Lower lobe of right lung (tissue), 2 donors: Measurements from ENCODE around the gene TBC1D8. TPM values are rescaled to one million over a fixed set of nuclear protein-coding genes. Genes with fewer than 3 reads are reported as not detected.
A peak's percentile ranks its signal among the peaks of the same experiment; 100 is the strongest.

Experiments
- ATAC-seq, 2 donors: fragments of 200-7000 bp; cut with Tn5 transposase; one replicate each; pipeline ENCODE4 v1.9.1; 2020 to 2022; ENCODE audit warnings: mild to moderate bottlenecking in 2 of 2, moderate library complexity in 2 of 2
- DNase-seq: peaks from one replicate; pipeline ENCODE4 v3.0.0-alpha.2; 2020
- H3K27ac ChIP-seq: fragments of 200-600 bp; one replicate; pipeline ENCODE4 v1.8.0; 2022
- H3K27me3 ChIP-seq: fragments of 200-600 bp; one replicate; pipeline ENCODE4 v1.8.0; 2022; ENCODE audit warnings: low read depth
- H3K36me3 ChIP-seq: fragments of 200-600 bp; one replicate; pipeline ENCODE4 v1.8.0; 2022; ENCODE audit warnings: mild to moderate bottlenecking
- H3K4me1 ChIP-seq: fragments of 200-600 bp; one replicate; pipeline ENCODE4 v1.8.0; 2022
- H3K4me3 ChIP-seq: fragments of 200-600 bp; one replicate; pipeline ENCODE4 v1.8.0; 2022; ENCODE audit warnings: mild to moderate bottlenecking
- H3K9me3 ChIP-seq: fragments of 200-600 bp; one replicate; pipeline ENCODE4 v1.8.0; 2022
- CTCF ChIP-seq: fragments of 200-600 bp; IDR thresholded peaks from one replicate; pipeline ENCODE4 v1.8.0; 2022; ENCODE audit warnings: antibody characterized with exemption, mild to moderate bottlenecking
- intact Hi-C: fragments of 100-400 bp; cut with DNase I; formaldehyde crosslinking; loops from one replicate; pipeline ENCODE4 v1.11.0; 2022
- total RNA-seq: library from RNA; stranded (reverse); fragmentation: NEBNext Ultra II Directional; extraction: Animal tissue kit (Norgen Biotek cat#: 25700); gene quantifications from one replicate; pipeline ENCODE4 v1.2.1, GENCODE V29; 2021
- donor health status: DM: no; HTN: yes; CAD: no; lungs with severe emphysema.

The TBC1D8 gene
- total RNA-seq, 1 donor from 2014 or later = 30.2 TPM

GRCh38 chr2:101185656-101186055 lies 34.5 kb upstream of the TBC1D8 start:
- intact Hi-C loops = no loop called here
- no peaks in the 10 kb centered on the region for H3K4me1 ChIP-seq
- no peak for DNase-seq
- H3K27me3 ChIP-seq = no peaks in the 10 kb centered on the region
- H3K27ac ChIP-seq = no peak overlapping the region
- H3K9me3 ChIP-seq = no peaks in the 10 kb centered on the region
- H3K36me3 ChIP-seq = no peaks in the 10 kb centered on the region
- H3K4me3 ChIP-seq = no peak overlapping the region
- no peak for TF ChIP-seq CTCF
- ATAC-seq = no peak

- DNase-seq = no peak
- Histone ChIP-seq H3K4me1 (no peaks in the 10 kb centered on the region), H3K9me3 (no peaks in the 10 kb centered on the region), H3K36me3 (no peaks in the 10 kb centered on the region), H3K27ac (no peak overlapping the region), H3K4me3 (no peak overlapping the region), H3K27me3 (no peaks in the 10 kb centered on the region)
- no peak for TF ChIP-seq CTCF
- ATAC-seq = no peak
- intact Hi-C loops = no loop called here
Observed at GRCh38 chr2:101185085-101185484, 33.9 kb upstream of the TBC1D8 start.

- no peak for DNase-seq
- TF ChIP-seq CTCF = no peak
- intact Hi-C loops = no loop called here
- Histone ChIP-seq H3K9me3 (no peaks in the 10 kb centered on the region), H3K27me3 (no peaks in the 10 kb centered on the region), H3K4me1 (peaks cover 10% of the 10 kb centered on the region), H3K36me3 (no peaks in the 10 kb centered on the region), H3K4me3 (no peak overlapping the region), H3K27ac (no peak overlapping the region)
- ATAC-seq = peak; percentile 86 to 96
Observed at GRCh38 chr2:101179982-101180381, 28.8 kb upstream of the TBC1D8 start.

- ATAC-seq (no peak), DNase-seq (no peak)
- intact Hi-C loops = no loop called here
- TF ChIP-seq CTCF = no peak
- Histone ChIP-seq H3K27ac (no peak overlapping the region), H3K4me3 (no peak overlapping the region), H3K27me3 (no peaks in the 10 kb centered on the region), H3K9me3 (no peaks in the 10 kb centered on the region), H3K36me3 (no peaks in the 10 kb centered on the region), H3K4me1 (peaks cover 18% of the 10 kb centered on the region)
Observed at GRCh38 chr2:101176803-101177202, 25.6 kb upstream of the TBC1D8 start.

GRCh38 chr2:101175991-101176390 lies 24.8 kb upstream of the TBC1D8 start:
- intact Hi-C loops = no loop called here
- no peaks in the 10 kb centered on the region for H3K27me3 ChIP-seq
- no peak overlapping the region for H3K27ac ChIP-seq
- no peaks in the 10 kb centered on the region for H3K36me3 ChIP-seq
- no peaks in the 10 kb centered on the region for H3K9me3 ChIP-seq
- TF ChIP-seq CTCF = no peak
- H3K4me3 ChIP-seq = no peak overlapping the region
- ATAC-seq (no peak), DNase-seq (no peak)
- peaks cover 18% of the 10 kb centered on the region for H3K4me1 ChIP-seq
